Thyroid gland (tissue), 4 donors: ENCODE measurements around the gene TBX18.

Source experiments
- POLR2A ChIP-seq, 2 donors: fragments of 450-650 bp; IDR thresholded peaks; one replicate each; pipeline ENCODE4 v1.6.1; 2017; ENCODE audit warnings: antibody characterized with exemption in 2 of 2, mild to moderate bottlenecking in 2 of 2, moderate library complexity in 1 of 2
- TF ChIP-seq, protein P1 (sequence below), 6 experiments: fragments of 200-600 bp in 3 of 6; fragments of 450-650 bp in 3 of 6; sonication (generic) in 3 of 6; IDR thresholded peaks; one replicate each; pipeline ENCODE4 v1.5.1; 2016 to 2019; ENCODE audit warnings: antibody characterized with exemption in 6 of 6, mild to moderate bottlenecking in 2 of 6, inconsistent platforms in 1 of 6, moderate library complexity in 1 of 6

DNA sequence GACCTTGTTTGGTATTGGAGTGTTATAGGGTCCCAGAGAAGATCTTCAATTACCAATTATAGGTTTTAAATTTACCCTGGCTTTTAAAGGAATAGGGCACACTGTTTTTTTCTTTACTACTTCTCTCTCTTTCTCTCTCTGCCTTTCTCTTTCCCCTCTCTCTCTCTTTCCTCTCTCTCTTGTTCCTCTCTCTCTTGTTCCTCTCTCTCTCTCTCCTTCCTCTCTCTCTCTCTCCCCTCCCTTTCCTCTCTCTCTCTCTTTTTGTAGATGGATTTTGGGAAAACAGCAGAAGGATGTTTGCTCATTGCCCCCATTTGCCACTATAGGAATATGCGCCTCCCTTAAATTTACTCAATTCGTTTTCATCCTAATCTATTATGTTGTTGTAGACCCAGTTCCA, 45.2 kb downstream of the TBX18 start:
- TF ChIP-seq, protein P1, sequence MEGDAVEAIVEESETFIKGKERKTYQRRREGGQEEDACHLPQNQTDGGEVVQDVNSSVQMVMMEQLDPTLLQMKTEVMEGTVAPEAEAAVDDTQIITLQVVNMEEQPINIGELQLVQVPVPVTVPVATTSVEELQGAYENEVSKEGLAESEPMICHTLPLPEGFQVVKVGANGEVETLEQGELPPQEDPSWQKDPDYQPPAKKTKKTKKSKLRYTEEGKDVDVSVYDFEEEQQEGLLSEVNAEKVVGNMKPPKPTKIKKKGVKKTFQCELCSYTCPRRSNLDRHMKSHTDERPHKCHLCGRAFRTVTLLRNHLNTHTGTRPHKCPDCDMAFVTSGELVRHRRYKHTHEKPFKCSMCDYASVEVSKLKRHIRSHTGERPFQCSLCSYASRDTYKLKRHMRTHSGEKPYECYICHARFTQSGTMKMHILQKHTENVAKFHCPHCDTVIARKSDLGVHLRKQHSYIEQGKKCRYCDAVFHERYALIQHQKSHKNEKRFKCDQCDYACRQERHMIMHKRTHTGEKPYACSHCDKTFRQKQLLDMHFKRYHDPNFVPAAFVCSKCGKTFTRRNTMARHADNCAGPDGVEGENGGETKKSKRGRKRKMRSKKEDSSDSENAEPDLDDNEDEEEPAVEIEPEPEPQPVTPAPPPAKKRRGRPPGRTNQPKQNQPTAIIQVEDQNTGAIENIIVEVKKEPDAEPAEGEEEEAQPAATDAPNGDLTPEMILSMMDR (IDR thresholded peaks at IDR 0.05): no peak
- TF ChIP-seq POLR2A (IDR thresholded peaks at IDR 0.05): no peak
